WERI-Rb-1 (cell line): ENCODE measurements around the gene VIT.

Experiments used
- DNase-seq: peaks from one replicate; pipeline ENCODE4 v3.0.0-alpha.2; 2020
- H3K27ac ChIP-seq: fragments of 250-450 bp; sonication (Bioruptor Pico); 2 replicates; pipeline ENCODE4 v1.5.1; 2020; ENCODE audit warnings: mild to moderate bottlenecking, moderate library complexity
- H3K27me3 ChIP-seq: fragments of 250-450 bp; sonication (Bioruptor Pico); 2 replicates; pipeline ENCODE4 v1.5.1; 2021; ENCODE audit warnings: mild to moderate bottlenecking, low read depth, moderate library complexity; ENCODE audit not compliant: insufficient read depth, severe bottlenecking
- H3K36me3 ChIP-seq: fragments of 250-450 bp; sonication (Bioruptor Pico); 2 replicates; pipeline ENCODE4 v1.5.1; 2020; ENCODE audit warnings: mild to moderate bottlenecking, moderate library complexity
- H3K4me3 ChIP-seq: 2 replicates; pipeline ENCODE4 v1.5.1; 2011; ENCODE audit warnings: low read depth, mild to moderate bottlenecking, control low read depth, low read length
- H3K9me3 ChIP-seq: fragments of 250-450 bp; sonication (Bioruptor Pico); 2 replicates; pipeline ENCODE4 v1.5.1; 2021; ENCODE audit warnings: mild to moderate bottlenecking, moderate library complexity; ENCODE audit not compliant: severe bottlenecking
- CTCF ChIP-seq: IDR thresholded peaks from 2 replicates; pipeline ENCODE4 v1.5.1; 2011; ENCODE audit warnings: low read depth, mild to moderate bottlenecking, control low read depth, inconsistent platforms, low read length

VIT gene

GRCh38 chr2:36780231-36780839, 83.8 kb downstream of the VIT start:
- H3K27me3 ChIP-seq = no peaks in the 10 kb centered on the region
- H3K9me3 ChIP-seq = no peaks in the 10 kb centered on the region
- no peak overlapping the region for H3K4me3 ChIP-seq
- H3K36me3 ChIP-seq = no peaks in the 10 kb centered on the region
- no peak for DNase-seq
- no peak overlapping the region for H3K27ac ChIP-seq
- peak; percentile 67 for TF ChIP-seq CTCF

- Histone ChIP-seq H3K27ac (no peak overlapping the region), H3K4me3 (no peak overlapping the region), H3K27me3 (no peaks in the 10 kb centered on the region), H3K9me3 (no peaks in the 10 kb centered on the region), H3K36me3 (no peaks in the 10 kb centered on the region)
- no peak for TF ChIP-seq CTCF
- no peak for DNase-seq
Measured at GRCh38 chr2:36781907-36782720, 85.6 kb downstream of the VIT start.

- H3K36me3 ChIP-seq = no peaks in the 10 kb centered on the region
- no peak overlapping the region for H3K27ac ChIP-seq
- DNase-seq = no peak
- H3K27me3 ChIP-seq = no peaks in the 10 kb centered on the region
- TF ChIP-seq CTCF = no peak
- no peak overlapping the region for H3K4me3 ChIP-seq
- H3K9me3 ChIP-seq = no peaks in the 10 kb centered on the region
Measured at GRCh38 chr2:36783246-36783645, 86.7 kb downstream of the VIT start.

- peak; percentile 91 for TF ChIP-seq CTCF
- Histone ChIP-seq H3K9me3 (no peaks in the 10 kb centered on the region), H3K4me3 (no peak overlapping the region), H3K27me3 (no peaks in the 10 kb centered on the region), H3K27ac (no peak overlapping the region), H3K36me3 (no peaks in the 10 kb centered on the region)
- peak; percentile 65 for DNase-seq
Measured at GRCh38 chr2:36785179-36785795, 88.8 kb downstream of the VIT start.

- H3K27me3 ChIP-seq = no peaks in the 10 kb centered on the region
- TF ChIP-seq CTCF = no peak
Measured at GRCh38 chr2:36789181-36789804, 92.8 kb downstream of the VIT start.

More at GRCh38 chr2:36789181-36789804, 92.8 kb downstream of the VIT start:
- Histone ChIP-seq H3K9me3 (no peaks in the 10 kb centered on the region), H3K36me3 (no peaks in the 10 kb centered on the region), H3K4me3 (no peak overlapping the region), H3K27ac (no peak overlapping the region)
- no peak for DNase-seq
